Left renal cortex interstitium (tissue), 4 donors: Measurements from ENCODE around the gene RGS7. TPM values are rescaled to one million over a fixed set of nuclear protein-coding genes. Genes with fewer than 3 reads are reported as not detected.
"Not testable (repeated sequence)": the region's sequence is repeated elsewhere in the genome, so short reads cannot be mapped to it uniquely, and the experiment has no call there.

Source experiments
- DNase-seq, 4 donors: peaks; one replicate each; pipeline ENCODE4 v3.0.0-alpha.2; 2013; ENCODE audit warnings: low read depth in 4 of 4, low spot score in 2 of 4, missing footprints in 1 of 4
- polyA plus RNA-seq, 4 donors: library from polyadenylated mRNA; unstranded; fragments of 120-200 nt; gene quantifications; one replicate each; pipeline ENCODE4 v1.2.1, GENCODE V29; 2013; ENCODE audit not compliant: insufficient read length in 4 of 4

RGS7 gene
- polyA plus RNA-seq, 4 donors = 4.9 to 6.4 (median 6.0) TPM

GRCh38 chr1:241145881-241146280, 211.1 kb downstream of the RGS7 start:
- no peak for DNase-seq

DNA sequence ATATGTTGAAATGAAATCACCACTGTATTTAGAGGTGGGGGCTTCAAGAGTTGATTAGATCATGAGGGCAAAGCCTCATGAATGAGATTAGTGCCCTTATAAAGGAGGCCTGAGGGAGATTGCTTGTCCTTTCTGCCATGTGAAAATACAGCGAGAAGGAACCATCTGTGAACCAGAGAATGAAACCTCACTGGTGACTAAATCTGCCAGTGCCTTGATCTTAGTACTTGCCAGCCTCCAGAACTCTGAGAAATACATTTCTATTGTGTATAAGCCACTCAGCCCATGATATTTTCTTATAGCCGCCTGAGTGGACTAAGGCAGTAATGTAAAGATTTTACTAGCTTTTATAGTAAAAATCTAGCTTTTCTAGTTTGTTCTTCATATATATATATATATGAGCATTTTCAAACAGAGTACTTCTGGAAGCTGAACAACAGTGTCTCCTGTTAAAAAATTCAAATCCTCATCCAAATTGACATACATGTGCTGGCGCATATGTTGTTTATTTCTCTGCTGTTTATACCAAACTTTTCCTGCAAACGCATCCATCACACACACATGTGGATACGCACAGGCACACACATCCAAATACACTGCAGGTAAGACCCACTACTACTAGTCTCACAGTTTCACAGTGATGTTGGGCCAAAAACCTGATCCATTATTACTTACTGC, 213.1 kb downstream of the RGS7 start:
- DNase-seq = no peak

DNA sequence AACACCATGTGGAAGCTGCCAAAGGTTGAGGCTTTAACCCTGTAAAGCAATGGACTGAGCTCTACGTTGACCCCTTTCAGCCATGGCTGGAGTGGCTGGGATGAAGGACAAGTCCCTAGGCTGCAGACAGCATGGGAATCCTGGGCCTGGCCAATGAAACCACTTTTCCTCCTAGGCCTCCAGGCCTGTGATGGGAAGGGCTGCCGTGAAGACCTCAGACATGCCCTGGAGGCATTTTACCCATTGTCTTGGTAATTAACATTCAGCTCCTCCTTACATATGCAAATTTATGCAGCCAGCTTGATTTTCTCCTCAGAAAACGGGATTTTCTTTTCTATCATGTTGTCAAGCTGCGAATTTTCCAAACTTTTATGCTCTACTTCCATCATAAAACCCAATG, 214.5 kb downstream of the RGS7 start:
- no peak for DNase-seq

DNA sequence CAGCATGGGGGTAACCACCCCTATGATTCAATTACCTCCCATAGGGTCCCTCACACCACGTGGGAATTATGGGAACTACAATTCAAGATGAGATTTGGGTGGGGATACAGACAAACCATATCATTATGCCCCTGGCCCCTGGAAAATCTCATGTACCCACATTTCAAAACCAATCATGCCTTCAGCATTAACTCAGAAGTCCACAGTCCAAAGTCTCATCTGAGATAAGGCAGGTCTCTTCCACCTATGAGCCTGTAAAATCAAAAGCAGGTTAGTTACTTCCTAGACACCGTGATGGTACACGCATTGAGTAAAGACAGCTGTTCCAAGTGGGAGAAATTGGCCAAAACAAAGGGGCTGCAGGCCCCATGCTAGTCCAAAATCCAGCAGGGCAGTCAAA, 215.4 kb downstream of the RGS7 start:
- DNase-seq = not testable (repeated sequence)

GRCh38 chr1:241140670-241141069, 216.3 kb downstream of the RGS7 start:
- DNase-seq = no peak

GRCh38 chr1:241139047-241139446, 218.0 kb downstream of the RGS7 start:
- DNase-seq = no peak

DNA sequence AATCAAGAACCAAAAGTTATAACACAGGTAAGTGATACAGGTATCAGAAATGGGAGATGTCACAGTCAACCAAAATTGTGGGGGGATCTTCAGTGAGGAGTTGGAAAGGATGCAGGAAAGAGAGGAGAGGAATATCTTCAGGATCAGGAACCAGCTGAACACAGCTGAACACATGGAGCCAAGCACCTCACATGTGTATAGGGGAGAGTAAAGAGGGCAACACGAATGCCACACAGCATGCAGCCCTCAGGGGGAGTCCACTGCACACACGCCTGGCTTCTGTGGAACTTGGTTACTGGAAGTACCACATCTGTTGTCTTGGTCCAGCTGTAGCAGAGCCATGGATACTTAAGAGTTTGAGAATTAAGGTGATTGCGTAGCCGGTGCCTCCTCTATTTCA, 218.8 kb downstream of the RGS7 start:
- DNase-seq = no peak

GRCh38 chr1:241136389-241136788, 220.6 kb downstream of the RGS7 start:
- no peak for DNase-seq

GRCh38 chr1:241131636-241132194, 225.3 kb downstream of the RGS7 start:
- no peak for DNase-seq

GRCh38 chr1:241130881-241131280, 226.1 kb downstream of the RGS7 start:
- no peak for DNase-seq

- DNase-seq = no peak
Measured at GRCh38 chr1:241129207-241129960, 227.6 kb downstream of the RGS7 start.

GRCh38 chr1:241125286-241125685, 231.7 kb downstream of the RGS7 start:
- no peak for DNase-seq

DNA sequence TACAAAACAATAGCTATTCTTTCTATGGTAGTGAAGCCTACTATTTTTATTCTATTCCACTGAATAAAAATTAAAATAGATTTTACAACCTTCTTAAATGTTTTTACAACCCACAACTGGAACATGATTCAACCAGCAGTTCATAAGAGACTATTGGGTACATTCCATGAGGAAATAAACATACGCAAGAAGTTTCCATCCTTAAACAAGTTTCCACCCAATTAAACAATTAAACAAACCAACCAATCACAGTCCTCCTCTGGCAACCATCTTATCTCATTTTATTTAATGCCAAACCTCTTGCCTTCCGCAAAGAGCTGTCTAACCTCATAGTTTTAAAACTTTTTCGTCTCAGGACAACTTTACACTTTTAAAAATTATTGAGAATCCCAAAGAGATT, 239.0 kb downstream of the RGS7 start:
- no peak for DNase-seq

DNA sequence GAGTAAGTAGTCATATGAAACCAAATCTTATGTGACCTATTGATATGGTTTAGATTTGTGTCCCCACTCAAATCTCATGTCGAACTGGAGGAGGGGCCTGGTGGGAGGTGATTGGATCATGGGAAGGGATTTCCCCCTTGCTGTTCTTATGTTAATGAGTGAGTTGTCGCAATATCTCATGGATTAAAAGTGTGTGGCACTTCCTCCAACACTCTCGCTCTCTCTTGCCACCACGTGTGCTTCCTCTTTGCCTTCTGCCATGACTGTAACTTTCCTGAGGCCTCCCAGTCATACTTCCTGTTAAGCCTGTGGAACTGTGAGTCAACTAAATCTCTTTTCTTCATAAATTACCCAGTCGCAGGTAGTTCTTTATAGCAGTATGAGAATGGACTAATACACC, 241.2 kb downstream of the RGS7 start:
- no peak for DNase-seq

- DNase-seq = no peak
Measured at GRCh38 chr1:241114699-241115233, 242.2 kb downstream of the RGS7 start.

DNA sequence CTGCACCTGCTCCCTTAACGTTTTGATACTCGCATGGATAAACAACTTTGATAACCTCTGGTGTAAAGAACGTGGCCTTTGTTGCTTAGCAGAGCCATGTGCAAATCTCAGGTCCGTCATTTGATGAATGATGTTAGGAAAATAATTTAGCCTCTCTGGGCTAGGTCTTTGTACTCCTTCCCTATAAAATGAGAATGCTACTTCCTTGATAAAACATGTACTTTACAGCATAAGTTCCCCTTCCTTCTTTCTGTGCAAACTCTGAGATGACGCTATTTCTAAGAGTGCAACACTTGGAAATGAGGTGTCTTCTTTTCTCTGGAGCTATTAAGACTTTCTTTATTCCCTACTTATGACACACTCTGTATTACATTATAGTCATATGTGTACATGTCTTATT, 243.4 kb downstream of the RGS7 start:
- DNase-seq = no peak

- no peak for DNase-seq
Measured at GRCh38 chr1:241109039-241109438, 248.0 kb downstream of the RGS7 start.

DNA sequence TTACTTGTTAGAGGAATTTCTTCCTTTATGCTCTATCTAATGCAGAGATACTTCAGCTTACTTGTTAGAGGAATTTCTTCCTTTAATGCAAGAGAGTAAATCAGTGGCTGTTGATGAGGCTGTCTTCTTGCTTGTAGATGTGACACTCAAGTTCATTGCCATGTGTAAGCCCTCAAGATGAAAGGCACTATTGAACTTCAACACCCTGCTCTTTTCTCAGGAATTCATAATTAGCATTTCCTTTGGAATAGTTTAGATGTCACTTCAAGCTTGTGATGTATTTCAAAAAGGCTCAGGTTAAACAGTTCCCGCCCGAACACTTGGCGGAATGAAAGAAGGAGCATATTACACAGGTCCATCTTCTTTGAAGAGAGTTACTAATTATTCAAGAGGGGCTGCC, 251.9 kb downstream of the RGS7 start:
- no peak for DNase-seq

GRCh38 chr1:241102664-241103063, 254.3 kb downstream of the RGS7 start:
- DNase-seq = no peak

DNA sequence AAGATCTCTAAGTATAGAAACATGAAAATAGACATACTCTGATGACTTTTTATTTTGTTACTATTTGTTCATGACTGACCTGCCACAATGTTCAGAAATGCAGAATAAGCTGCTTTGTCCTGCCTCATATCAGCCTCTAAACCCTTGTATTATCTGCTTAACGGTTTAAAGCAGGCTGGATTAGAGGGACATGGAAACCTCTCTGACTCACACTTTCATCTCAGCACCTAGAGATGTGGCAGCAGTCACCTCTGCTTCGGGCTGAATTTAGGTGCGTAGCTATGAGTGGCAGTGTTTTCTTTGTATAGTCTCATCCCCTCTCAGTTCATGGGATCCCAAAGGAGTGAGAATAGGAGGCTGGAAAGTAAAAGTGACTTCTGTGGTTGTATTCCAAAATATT, 255.4 kb downstream of the RGS7 start:
- DNase-seq = no peak

- DNase-seq = no peak
Measured at GRCh38 chr1:241097479-241097878, 259.5 kb downstream of the RGS7 start.

DNA sequence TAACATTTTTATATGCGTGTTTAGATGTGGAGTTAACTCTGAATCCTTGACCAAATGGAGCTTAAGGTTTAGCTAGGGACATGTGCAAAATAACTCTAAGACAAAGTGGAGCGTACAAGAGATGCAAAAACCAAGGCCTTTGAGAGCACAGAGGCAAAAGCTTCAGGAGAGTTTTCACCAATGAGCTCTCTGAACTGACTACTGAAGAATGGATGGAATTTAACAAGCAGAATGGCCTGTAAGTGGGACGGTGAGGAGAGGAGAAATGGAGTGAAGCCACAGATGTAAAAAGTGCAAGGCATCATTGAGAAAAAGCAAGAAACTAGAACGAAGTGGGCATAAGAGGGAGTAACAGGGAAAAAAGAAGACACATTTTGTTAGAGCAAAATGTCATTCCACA, 260.0 kb downstream of the RGS7 start:
- DNase-seq = no peak
